Spleen (tissue), 7 donors: Measurements from ENCODE around the gene ZNF804A.

Source experiments
- POLR2AphosphoS5 ChIP-seq, 3 donors: sonication (generic); formaldehyde crosslinking; IDR thresholded peaks; one replicate each; pipeline ENCODE4 v1.5.1; 2017; ENCODE audit warnings: antibody characterized with exemption in 3 of 3
- TF ChIP-seq, protein P1 (sequence below), 11 experiments: fragments of 200-600 bp in 7 of 11; fragments of 450-650 bp in 4 of 11; sonication (generic) in 4 of 11; IDR thresholded peaks in 8 of 11; conservative IDR thresholded peaks in 3 of 11; 1 replicate in 7 of 11; 2 replicates in 4 of 11; pipeline versions ENCODE4 v1.4.0 to v1.8.0; 2016 to 2021; ENCODE audit warnings: antibody characterized with exemption in 11 of 11, inconsistent platforms in 4 of 11, mild to moderate bottlenecking in 1 of 11
- donor health status: DM: no; HTN: no; CAD: no; lungs with moderate emphysema.
- donor health status: DM: no; HTN: no; CAD: no.
- donor health status: DM: no; HTN: no; CAD: no.

GRCh38 chr2:184624311-184624710 lies 26.0 kb downstream of the ZNF804A start:
- TF ChIP-seq, protein P1, sequence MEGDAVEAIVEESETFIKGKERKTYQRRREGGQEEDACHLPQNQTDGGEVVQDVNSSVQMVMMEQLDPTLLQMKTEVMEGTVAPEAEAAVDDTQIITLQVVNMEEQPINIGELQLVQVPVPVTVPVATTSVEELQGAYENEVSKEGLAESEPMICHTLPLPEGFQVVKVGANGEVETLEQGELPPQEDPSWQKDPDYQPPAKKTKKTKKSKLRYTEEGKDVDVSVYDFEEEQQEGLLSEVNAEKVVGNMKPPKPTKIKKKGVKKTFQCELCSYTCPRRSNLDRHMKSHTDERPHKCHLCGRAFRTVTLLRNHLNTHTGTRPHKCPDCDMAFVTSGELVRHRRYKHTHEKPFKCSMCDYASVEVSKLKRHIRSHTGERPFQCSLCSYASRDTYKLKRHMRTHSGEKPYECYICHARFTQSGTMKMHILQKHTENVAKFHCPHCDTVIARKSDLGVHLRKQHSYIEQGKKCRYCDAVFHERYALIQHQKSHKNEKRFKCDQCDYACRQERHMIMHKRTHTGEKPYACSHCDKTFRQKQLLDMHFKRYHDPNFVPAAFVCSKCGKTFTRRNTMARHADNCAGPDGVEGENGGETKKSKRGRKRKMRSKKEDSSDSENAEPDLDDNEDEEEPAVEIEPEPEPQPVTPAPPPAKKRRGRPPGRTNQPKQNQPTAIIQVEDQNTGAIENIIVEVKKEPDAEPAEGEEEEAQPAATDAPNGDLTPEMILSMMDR (IDR thresholded peaks at IDR 0.05 in 8 of 11, conservative IDR thresholded peaks at IDR 0.05 in 3 of 11): no peak
- TF ChIP-seq POLR2AphosphoS5 (IDR thresholded peaks at IDR 0.05): no peak
